ENCODE measurements around the gene ILDR1.

ILDR1 gene

DNA sequence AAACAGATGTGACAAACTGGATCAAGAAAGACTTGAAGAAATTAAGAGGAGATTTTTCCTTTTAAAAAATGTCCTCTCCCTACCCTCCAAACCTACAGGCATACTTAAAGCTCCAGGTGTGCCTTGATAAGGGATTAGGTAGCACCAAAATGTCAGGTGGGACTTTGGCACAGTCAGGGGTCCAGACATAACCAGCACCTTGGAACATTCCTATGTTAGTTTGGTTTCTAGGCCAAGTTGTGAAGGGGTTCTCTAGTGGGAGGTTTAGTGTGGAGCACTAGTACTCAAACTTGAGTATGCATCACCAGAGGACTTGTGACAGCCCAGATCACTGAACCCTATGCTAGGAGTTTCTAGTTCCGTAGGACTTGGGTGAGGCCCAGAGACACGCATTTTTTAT lies 13.9 kb downstream of the ILDR1 start:
- TF ChIP-seq, protein P1, sequence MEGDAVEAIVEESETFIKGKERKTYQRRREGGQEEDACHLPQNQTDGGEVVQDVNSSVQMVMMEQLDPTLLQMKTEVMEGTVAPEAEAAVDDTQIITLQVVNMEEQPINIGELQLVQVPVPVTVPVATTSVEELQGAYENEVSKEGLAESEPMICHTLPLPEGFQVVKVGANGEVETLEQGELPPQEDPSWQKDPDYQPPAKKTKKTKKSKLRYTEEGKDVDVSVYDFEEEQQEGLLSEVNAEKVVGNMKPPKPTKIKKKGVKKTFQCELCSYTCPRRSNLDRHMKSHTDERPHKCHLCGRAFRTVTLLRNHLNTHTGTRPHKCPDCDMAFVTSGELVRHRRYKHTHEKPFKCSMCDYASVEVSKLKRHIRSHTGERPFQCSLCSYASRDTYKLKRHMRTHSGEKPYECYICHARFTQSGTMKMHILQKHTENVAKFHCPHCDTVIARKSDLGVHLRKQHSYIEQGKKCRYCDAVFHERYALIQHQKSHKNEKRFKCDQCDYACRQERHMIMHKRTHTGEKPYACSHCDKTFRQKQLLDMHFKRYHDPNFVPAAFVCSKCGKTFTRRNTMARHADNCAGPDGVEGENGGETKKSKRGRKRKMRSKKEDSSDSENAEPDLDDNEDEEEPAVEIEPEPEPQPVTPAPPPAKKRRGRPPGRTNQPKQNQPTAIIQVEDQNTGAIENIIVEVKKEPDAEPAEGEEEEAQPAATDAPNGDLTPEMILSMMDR (IDR thresholded peaks at IDR 0.05; ENCODE audit: extremely low read depth, insufficient read depth, missing control alignments): no peak
- DNase-seq (ENCODE audit: low spot score): no peak
- in situ Hi-C loops (cut with MboI; ENCODE audit: low pct_unique_long_range_greater_than_20kb, low sequenced_read_pairs, unreplicated experiment): no loop called here

DNA sequence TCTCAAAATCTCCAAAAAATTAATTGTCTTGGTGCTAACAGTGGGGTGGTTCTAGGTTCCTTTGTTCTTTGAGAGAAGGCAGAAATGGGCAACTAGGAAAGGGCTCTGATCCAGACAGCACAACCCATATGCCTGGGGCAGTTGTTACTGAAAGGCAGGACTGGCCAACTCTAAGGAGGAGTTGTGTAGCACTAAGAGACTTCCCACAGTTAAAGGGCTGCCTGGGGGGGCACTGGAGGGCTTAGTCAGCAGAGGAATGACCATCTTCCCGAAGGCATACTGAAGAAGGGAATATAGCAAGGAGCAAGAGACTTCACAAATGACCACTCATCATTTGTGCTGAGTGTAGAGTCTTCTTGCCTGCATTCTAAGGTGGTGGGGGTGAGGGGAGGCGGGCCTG lies 15.8 kb downstream of the ILDR1 start:
- in situ Hi-C loops (cut with MboI; ENCODE audit: low pct_unique_long_range_greater_than_20kb, low sequenced_read_pairs, unreplicated experiment): no loop called here
- DNase-seq (ENCODE audit: low spot score): no peak
- TF ChIP-seq, protein P1 (IDR thresholded peaks at IDR 0.05; ENCODE audit: extremely low read depth, insufficient read depth, missing control alignments): no peak

DNA sequence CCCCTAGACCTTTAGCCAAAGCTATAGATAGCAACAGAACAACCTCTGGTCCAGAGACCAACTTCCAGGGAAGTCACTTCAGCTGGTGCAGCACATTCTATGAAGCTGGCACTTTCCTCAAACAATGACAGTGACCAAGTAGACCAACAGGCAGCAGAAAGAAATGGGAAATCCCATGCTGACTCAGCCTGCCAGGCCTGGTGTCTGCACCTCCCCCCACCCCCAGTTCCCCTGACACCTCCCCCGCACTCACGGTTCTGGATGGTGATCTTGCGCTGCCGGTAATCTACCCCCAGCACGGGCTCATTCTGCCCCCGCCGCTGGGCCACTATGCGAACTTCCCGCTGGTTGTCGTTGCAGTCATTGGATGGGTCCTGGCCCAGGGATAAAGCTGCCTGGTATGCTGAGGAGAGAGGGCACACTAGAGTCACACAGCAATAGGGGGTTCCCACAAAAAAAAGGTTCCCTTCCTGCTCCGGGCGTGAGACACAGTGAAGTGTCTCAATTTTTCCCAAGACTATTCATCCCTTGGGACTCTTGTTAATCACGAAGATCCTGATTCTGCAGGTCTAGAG lies 17.0 kb downstream of the ILDR1 start:
- in situ Hi-C loops (cut with MboI; ENCODE audit: low pct_unique_long_range_greater_than_20kb, low sequenced_read_pairs, unreplicated experiment): no loop called here
- TF ChIP-seq, protein P1 (IDR thresholded peaks at IDR 0.05; ENCODE audit: extremely low read depth, insufficient read depth, missing control alignments): no peak
- DNase-seq (ENCODE audit: low spot score): no peak

DNA sequence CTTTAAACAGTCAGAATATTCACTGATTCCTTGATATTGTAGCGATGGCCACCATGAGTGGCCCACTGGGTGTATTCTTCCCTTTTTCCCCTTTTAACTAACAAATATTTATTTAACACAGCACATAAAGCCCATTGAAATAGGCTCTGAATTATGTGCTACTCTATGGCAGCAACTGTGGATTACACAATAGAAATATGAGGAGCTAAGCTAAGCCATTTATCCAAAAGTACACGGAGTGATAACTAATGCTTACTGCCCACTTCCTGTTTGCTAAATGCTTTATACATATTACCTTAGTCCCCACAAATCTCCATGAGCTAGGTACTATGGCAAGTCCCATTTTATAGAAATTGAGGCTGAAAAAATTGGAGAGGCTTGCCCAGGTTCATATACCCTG lies 17.9 kb downstream of the ILDR1 start:
- in situ Hi-C loops (cut with MboI; ENCODE audit: low pct_unique_long_range_greater_than_20kb, low sequenced_read_pairs, unreplicated experiment): no loop called here
- no peak for DNase-seq (ENCODE audit: low spot score)
- TF ChIP-seq, protein P1 (IDR thresholded peaks at IDR 0.05; ENCODE audit: extremely low read depth, insufficient read depth, missing control alignments): no peak

DNA sequence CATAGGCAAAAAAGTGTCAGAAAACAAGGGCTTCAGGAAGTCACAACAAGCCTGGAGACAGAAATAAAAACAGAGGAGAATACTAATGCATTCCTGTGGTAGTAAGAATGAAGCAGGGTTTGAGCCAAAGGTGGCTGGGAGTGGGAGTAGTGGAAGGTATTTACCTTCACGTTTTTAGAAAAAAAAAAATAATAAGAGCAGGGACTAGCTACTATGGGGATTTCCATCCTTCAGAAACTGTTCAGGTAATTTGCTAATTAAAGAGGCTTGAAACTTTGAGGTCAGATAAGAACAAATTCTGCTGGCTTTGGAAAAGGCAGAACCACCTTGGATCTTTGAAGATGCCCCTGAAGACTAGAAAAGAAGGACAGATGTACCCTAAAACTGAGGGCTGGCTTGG lies 18.4 kb downstream of the ILDR1 start:
- TF ChIP-seq, protein P1 (IDR thresholded peaks at IDR 0.05; ENCODE audit: extremely low read depth, insufficient read depth, missing control alignments): no peak
- in situ Hi-C loops (cut with MboI; ENCODE audit: low pct_unique_long_range_greater_than_20kb, low sequenced_read_pairs, unreplicated experiment): no loop called here
- DNase-seq (ENCODE audit: low spot score): no peak

DNA sequence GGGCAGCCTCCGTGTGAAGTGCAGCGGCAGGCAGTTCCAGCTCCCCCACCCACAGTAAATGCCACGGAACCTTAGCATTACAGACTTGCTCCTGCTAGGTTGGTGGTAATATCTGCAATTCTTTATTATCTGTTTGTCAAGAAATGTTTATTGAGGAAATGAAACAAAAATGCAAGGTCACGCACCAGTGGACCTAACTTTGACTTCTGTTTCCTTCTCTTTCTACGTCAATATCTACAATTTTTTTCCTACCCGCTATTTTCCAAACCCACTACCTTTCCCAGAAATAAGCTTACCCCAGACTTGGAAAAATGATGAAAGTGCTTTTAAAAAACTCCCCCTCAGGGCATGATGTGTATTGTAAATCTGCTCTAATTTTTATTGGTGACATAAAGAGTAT lies 18.9 kb downstream of the ILDR1 start:
- in situ Hi-C loops (cut with MboI; ENCODE audit: low pct_unique_long_range_greater_than_20kb, low sequenced_read_pairs, unreplicated experiment): no loop called here
- TF ChIP-seq, protein P1 (IDR thresholded peaks at IDR 0.05; ENCODE audit: extremely low read depth, insufficient read depth, missing control alignments): no peak
- DNase-seq (ENCODE audit: low spot score): no peak

DNA sequence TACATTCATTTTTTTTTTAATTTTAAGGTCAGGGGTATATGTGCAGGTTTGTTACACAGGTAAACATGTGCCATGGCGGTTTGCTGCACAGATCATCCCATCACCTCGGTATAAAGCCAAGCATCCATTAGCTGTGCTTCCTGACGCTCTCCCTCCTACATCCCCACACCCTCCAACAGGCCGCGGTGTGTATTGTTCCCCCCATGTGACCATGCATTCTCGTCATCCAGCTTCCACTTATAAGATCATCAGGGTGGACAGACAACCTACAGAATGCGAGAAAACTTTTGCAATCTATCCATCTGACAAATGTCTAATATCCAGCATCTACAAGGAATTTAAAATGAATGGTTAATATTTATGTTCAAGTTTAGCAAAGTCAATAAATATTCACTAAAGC lies 19.4 kb downstream of the ILDR1 start:
- in situ Hi-C loops (cut with MboI; ENCODE audit: low pct_unique_long_range_greater_than_20kb, low sequenced_read_pairs, unreplicated experiment): no loop called here
- DNase-seq (ENCODE audit: low spot score): no peak
- TF ChIP-seq, protein P1 (IDR thresholded peaks at IDR 0.05; ENCODE audit: extremely low read depth, insufficient read depth, missing control alignments): no peak

Measured in GM13977 (cell line).